Loucy (cell line): ENCODE measurements around the gene CCDC142.

Experiments
- H2AFZ ChIP-seq: fragments of 200-600 bp; sonication (generic); 2 replicates; pipeline ENCODE4 v1.6.0; 2016; ENCODE audit warnings: antibody characterized with exemption, mild to moderate bottlenecking, low read length, moderate library complexity
- H3F3A ChIP-seq: fragments of 200-600 bp; 2 replicates; pipeline ENCODE4 v1.6.0; 2016; ENCODE audit warnings: antibody characterized with exemption, low read depth, mild to moderate bottlenecking
- H3K27me3 ChIP-seq: fragments of 200-600 bp; sonication (generic); 2 replicates; pipeline ENCODE4 v1.6.1; 2014; ENCODE audit warnings: low read length, mild to moderate bottlenecking; ENCODE audit not compliant: insufficient read depth, poor library complexity, severe bottlenecking
- H3K36me3 ChIP-seq: fragments of 200-600 bp; sonication (generic); 2 replicates; pipeline ENCODE4 v1.6.1; 2016; ENCODE audit warnings: low read length; ENCODE audit not compliant: insufficient read depth
- H3K4me1 ChIP-seq: fragments of 200-600 bp; sonication (generic); 2 replicates; pipeline ENCODE4 v1.5.1; 2014; ENCODE audit warnings: low read length, mild to moderate bottlenecking; ENCODE audit not compliant: insufficient read depth, poor library complexity, severe bottlenecking
- H3K4me2 ChIP-seq: fragments of 200-600 bp; sonication (generic); 2 replicates; pipeline ENCODE4 v1.6.0; 2014; ENCODE audit warnings: antibody characterized with exemption, low read length, low read depth, mild to moderate bottlenecking; ENCODE audit not compliant: poor library complexity, severe bottlenecking
- H3K4me3 ChIP-seq: fragments of 200-600 bp; sonication (generic); 2 replicates; pipeline ENCODE4 v1.5.1; 2014; ENCODE audit warnings: low read length, mild to moderate bottlenecking, mixed read lengths; ENCODE audit not compliant: poor library complexity, severe bottlenecking
- H3K79me2 ChIP-seq: fragments of 200-600 bp; sonication (generic); 2 replicates; pipeline ENCODE4 v1.6.1; 2014; ENCODE audit warnings: low read length; ENCODE audit not compliant: insufficient read depth
- H3K9ac ChIP-seq: fragments of 200-600 bp; sonication (generic); 2 replicates; pipeline ENCODE4 v1.6.0; 2014; ENCODE audit warnings: mild to moderate bottlenecking, low read depth, low read length, moderate library complexity; ENCODE audit not compliant: poor library complexity, severe bottlenecking
- H3K9me2 ChIP-seq: fragments of 200-600 bp; sonication (generic); replicated peaks from 2 replicates; pipeline ENCODE4 v1.6.1; 2016; ENCODE audit warnings: low read depth, low read length, mixed read lengths
- H3K9me3 ChIP-seq: fragments of 200-600 bp; sonication (generic); 2 replicates; pipeline ENCODE4 v1.6.1; 2014; ENCODE audit warnings: mild to moderate bottlenecking, antibody characterized with exemption, low read length, low read depth; ENCODE audit not compliant: insufficient read depth
- H4K20me1 ChIP-seq: fragments of 200-600 bp; sonication (generic); 2 replicates; pipeline ENCODE4 v1.6.0; 2014; ENCODE audit warnings: antibody characterized with exemption, low read length, mild to moderate bottlenecking; ENCODE audit not compliant: insufficient read depth, poor library complexity, severe bottlenecking
- CTCF ChIP-seq: fragments of 200-600 bp; sonication (generic); conservative IDR thresholded peaks from 2 replicates; pipeline ENCODE4 v1.5.1; 2014; ENCODE audit warnings: mild to moderate bottlenecking, antibody characterized with exemption, low read length
- EZH2phosphoT487 ChIP-seq: fragments of 200-600 bp; IDR thresholded peaks from 2 replicates; pipeline ENCODE4 v1.6.1; 2018; ENCODE audit warnings: antibody characterized with exemption, mild to moderate bottlenecking, moderate library complexity, borderline replicate concordance

The CCDC142 gene

GRCh38 chr2:74481961-74482800 is 617 bp downstream of the CCDC142 start:
- H3F3A ChIP-seq = no peaks in the 10 kb centered on the region
- H3K4me2 ChIP-seq = peak overlapping the region; percentile 93
- H3K9ac ChIP-seq = peak overlapping the region; percentile 80
- H3K36me3 ChIP-seq = no peaks in the 10 kb centered on the region
- peak overlapping the region; percentile 79 for H3K4me3 ChIP-seq
- H3K27me3 ChIP-seq = no peaks in the 10 kb centered on the region
- H3K9me3 ChIP-seq = no peaks in the 10 kb centered on the region
- peaks cover 53% of the 10 kb centered on the region for H3K79me2 ChIP-seq
- peaks cover 9% of the 10 kb centered on the region for H4K20me1 ChIP-seq
- peaks cover 29% of the 10 kb centered on the region for H3K4me1 ChIP-seq
- peak overlapping the region; percentile 82 for H2AFZ ChIP-seq
- H3K9me2 ChIP-seq = no peaks in the 10 kb centered on the region
- TF ChIP-seq EZH2phosphoT487 (no peak), CTCF (no peak)

- Histone ChIP-seq H2AFZ (no peak overlapping the region), H3K27me3 (no peaks in the 10 kb centered on the region)
These were observed 1.4 kb downstream of the CCDC142 start for GRCh38 chr2:74481431-74481830.

GRCh38 chr2:74474899-74475298 is 7.9 kb downstream of the CCDC142 start:
- Histone ChIP-seq H3K4me3 (no peak overlapping the region), H3K4me2 (no peak overlapping the region), H3K9me3 (no peaks in the 10 kb centered on the region), H3K4me1 (peaks cover 24% of the 10 kb centered on the region), H4K20me1 (no peaks in the 10 kb centered on the region), H3F3A (peaks cover 5% of the 10 kb centered on the region; the same call in 1 of the 2 replicates), H3K9me2 (no peaks in the 10 kb centered on the region), H3K79me2 (peaks cover 25% of the 10 kb centered on the region), H3K36me3 (peaks cover 6% of the 10 kb centered on the region; the same call in 1 of the 2 replicates), H3K27me3 (no peaks in the 10 kb centered on the region), H2AFZ (no peak overlapping the region), H3K9ac (no peak overlapping the region)
- TF ChIP-seq CTCF (peak; percentile 56), EZH2phosphoT487 (no peak)

More at GRCh38 chr2:74481431-74481830, 1.4 kb downstream of the CCDC142 start:
- TF ChIP-seq CTCF = no peak
- no peak for TF ChIP-seq EZH2phosphoT487
- Histone ChIP-seq H3K4me2 (peak overlapping the region; percentile 93), H3K9me3 (no peaks in the 10 kb centered on the region), H3K36me3 (no peaks in the 10 kb centered on the region), H3K9ac (peak overlapping the region; percentile 80), H3K4me1 (peaks cover 29% of the 10 kb centered on the region), H3K4me3 (peak overlapping the region; percentile 79), H3F3A (no peaks in the 10 kb centered on the region), H4K20me1 (peaks cover 9% of the 10 kb centered on the region), H3K79me2 (peaks cover 53% of the 10 kb centered on the region), H3K9me2 (no peaks in the 10 kb centered on the region)
